Endothelial cell (in vitro differentiated cells): ENCODE measurements around the gene FTHL17. TPM values are rescaled to one million over a fixed set of nuclear protein-coding genes. Genes with fewer than 3 reads are reported as not detected.

Experiments used
- DNase-seq: peaks from one replicate; pipeline ENCODE4 v3.0.0; 2021; ENCODE audit warnings: low spot score
- H3K27ac Mint-ChIP-seq: one replicate; pipeline ENCODE4 v1.8.0; 2021; ENCODE audit warnings: mixed read lengths, inconsistent platforms; ENCODE audit not compliant: unreplicated experiment
- H3K27me3 Mint-ChIP-seq: one replicate; pipeline ENCODE4 v1.8.0; 2021; ENCODE audit warnings: mild to moderate bottlenecking, moderate library complexity, mixed read lengths, inconsistent platforms; ENCODE audit not compliant: unreplicated experiment
- H3K36me3 Mint-ChIP-seq: one replicate; pipeline ENCODE4 v1.8.0; 2021; ENCODE audit warnings: mild to moderate bottlenecking, low read depth, mixed read lengths, inconsistent platforms; ENCODE audit not compliant: unreplicated experiment
- H3K4me1 Mint-ChIP-seq: one replicate; pipeline ENCODE4 v1.8.0; 2021; ENCODE audit warnings: mild to moderate bottlenecking, mixed read lengths, inconsistent platforms; ENCODE audit not compliant: unreplicated experiment
- H3K4me3 Mint-ChIP-seq: one replicate; pipeline ENCODE4 v1.8.0; 2021; ENCODE audit warnings: mild to moderate bottlenecking, mixed read lengths, inconsistent platforms; ENCODE audit not compliant: unreplicated experiment
- H3K9me3 Mint-ChIP-seq: one replicate; pipeline ENCODE4 v1.8.0; 2021; ENCODE audit warnings: mixed read lengths, inconsistent platforms; ENCODE audit not compliant: unreplicated experiment
- CTCF ChIP-seq: fragments of 200-600 bp; sonication (generic); IDR thresholded peaks from one replicate; pipeline ENCODE4 v1.5.0; 2021; ENCODE audit warnings: antibody characterized with exemption; ENCODE audit not compliant: unreplicated experiment
- total RNA-seq: library from RNA; stranded (reverse); fragmentation: NEBNext Ultra II Directional; extraction: Animal tissue kit (Norgen Biotek cat#: 25700); gene quantifications from one replicate; pipeline ENCODE4 v1.2.1, GENCODE V29; 2021; ENCODE audit not compliant: unreplicated experiment

The FTHL17 gene
- total RNA-seq, 1 donor from 2014 or later, result not detected

- no peak for DNase-seq
- no peak overlapping the region for H3K4me3 Mint-ChIP-seq
- H3K27ac Mint-ChIP-seq, result no peak overlapping the region
- H3K4me1 Mint-ChIP-seq, result no peaks in the 10 kb centered on the region
- no peaks in the 10 kb centered on the region for H3K36me3 Mint-ChIP-seq
- no peak for TF ChIP-seq CTCF
- no peaks in the 10 kb centered on the region for H3K27me3 Mint-ChIP-seq
- H3K9me3 Mint-ChIP-seq, result no peaks in the 10 kb centered on the region
Measured at GRCh38 chrX:31057291-31057690, 14.6 kb downstream of the FTHL17 start.

- DNase-seq, result no peak
- H3K36me3 Mint-ChIP-seq, result no peaks in the 10 kb centered on the region
- no peak overlapping the region for H3K27ac Mint-ChIP-seq
- TF ChIP-seq CTCF, result no peak
- no peaks in the 10 kb centered on the region for H3K27me3 Mint-ChIP-seq
- no peaks in the 10 kb centered on the region for H3K9me3 Mint-ChIP-seq
- no peaks in the 10 kb centered on the region for H3K4me1 Mint-ChIP-seq
- no peak overlapping the region for H3K4me3 Mint-ChIP-seq
Measured at GRCh38 chrX:31053621-31054020, 18.2 kb downstream of the FTHL17 start.

GRCh38 chrX:31039327-31039711, 32.5 kb downstream of the FTHL17 start:
- TF ChIP-seq CTCF, result no peak
- Mint-ChIP-seq H3K27me3 (no peaks in the 10 kb centered on the region), H3K36me3 (no peaks in the 10 kb centered on the region), H3K4me3 (no peak overlapping the region), H3K9me3 (no peaks in the 10 kb centered on the region), H3K4me1 (no peaks in the 10 kb centered on the region), H3K27ac (no peak overlapping the region)
- no peak for DNase-seq

- peak; percentile 34 for DNase-seq
- Mint-ChIP-seq H3K27me3 (no peaks in the 10 kb centered on the region), H3K36me3 (no peaks in the 10 kb centered on the region), H3K4me1 (no peaks in the 10 kb centered on the region), H3K27ac (no peak overlapping the region), H3K4me3 (no peak overlapping the region), H3K9me3 (no peaks in the 10 kb centered on the region)
- peak; percentile 19 for TF ChIP-seq CTCF
Measured at GRCh38 chrX:31038575-31039326, 33.1 kb downstream of the FTHL17 start.

GRCh38 chrX:31036895-31037294, 34.9 kb downstream of the FTHL17 start:
- no peaks in the 10 kb centered on the region for H3K9me3 Mint-ChIP-seq
- H3K27me3 Mint-ChIP-seq, result no peaks in the 10 kb centered on the region
- H3K4me1 Mint-ChIP-seq, result peaks cover 10% of the 10 kb centered on the region
- DNase-seq, result peak; percentile 39
- H3K4me3 Mint-ChIP-seq, result no peak overlapping the region
- H3K27ac Mint-ChIP-seq, result no peak overlapping the region
- no peaks in the 10 kb centered on the region for H3K36me3 Mint-ChIP-seq
- TF ChIP-seq CTCF, result peak; percentile 50
